Measurements from ENCODE around the gene TRANK1.

- TF ChIP-seq YY1 (IDR thresholded peaks at IDR 0.05; ENCODE audit: insufficient read depth, insufficient read length), result no peak
- TF ChIP-seq ZNF274 (IDR thresholded peaks at IDR 0.05; ENCODE audit: low read depth, low read length), result no peak
- TF ChIP-seq SUZ12 (IDR thresholded peaks at IDR 0.05; ENCODE audit: extremely low read depth, insufficient read depth, insufficient read length), result no peak
Observed at GRCh38 chr3:36941162-36941561, 3.7 kb downstream of the TRANK1 start.

All from NT2/D1 (cell line).